Measurements from ENCODE around the gene SLC38A6. TPM values are rescaled to one million over a fixed set of nuclear protein-coding genes. Genes with fewer than 3 reads are reported as not detected.

SLC38A6 gene
- total RNA-seq: 54.0 and 62.6 TPM in 2 replicates

GRCh38 chr14:60980811-60981632, at the start of gene SLC38A6, which contains the start of gene TRMT5:
TSS of gene SLC38A6 (plus strand) at chr14:60981245. CDS start at chr14:60981278, 33 bp downstream.
TSS of gene TRMT5 (minus strand) at chr14:60981079. CDS start at chr14:60980973, 106 bp downstream.

Small RNAs within 50 kb of the gene (small RNA-seq; reads per million reads assigned to genes)
- not detected for gene RNU6-398P

Other genes with a start within 250 kb of the SLC38A6 start
- gene MNAT1, start 246.5 kb upstream of the SLC38A6 start, total RNA-seq: 38.9 and 53.4 TPM in 2 replicates
- 13.6 and 15.4 TPM in 2 replicates for gene TRMT5, start 166 bp upstream of the SLC38A6 start, total RNA-seq